K562 (cell line): ENCODE measurements around the gene ORMDL2. TPM values are rescaled to one million over a fixed set of nuclear protein-coding genes. Genes with fewer than 3 reads are reported as not detected.

Source experiments
- ATAC-seq: fragments of 200-7000 bp; cut with Tn5 transposase; 3 replicates; pipeline ENCODE4 v1.9.1; 2020; ENCODE audit warnings: moderate library complexity
- BruUV-seq: library from RNA; stranded (reverse); fragments of 400-500 nt; replicated peaks from 2 replicates; lab custom pipeline; 2021; lab: Mats Ljungman, UMichigan
- CTCF ChIA-PET: fragments of 300-600 bp; formaldehyde crosslinking; extraction: SDS; loops from one replicate; lab custom pipeline; 2021; ENCODE audit warnings: low intra/inter-chr PET ratio; lab: Yijun Ruan, JAX
- POLR2A ChIA-PET: fragments of 300-600, 350-650 bp; sonication (Branson Sonifier 250); formaldehyde crosslinking; extraction: SDS; loops from one replicate; lab custom pipeline; 2021; ENCODE audit warnings: antibody characterized with exemption, inconsistent platforms; lab: Yijun Ruan, JAX
- DNase-seq, 4 experiments: peaks; one replicate each; pipeline versions ENCODE4 v3.0.0 to v3.0.0-alpha.2; 2011 to 2018; ENCODE audit warnings: low spot score in 3 of 4, mixed read lengths in 3 of 4; ENCODE audit errors: extremely low read depth in 1 of 4
- FAIRE-seq: peaks from 2 replicates; lab custom pipeline; 2011; peaks lifted over from hg19 to GRCh38; lab: Jason Lieb, UNC
- H2AFZ ChIP-seq: 2 replicates; pipeline ENCODE4 v1.6.0; 2011; ENCODE audit warnings: low read depth, low read length, control low read depth, inconsistent platforms
- H3K27ac ChIP-seq: fragments of 200-600 bp; 3 replicates; pipeline ENCODE4 v1.8.0; 2011; ENCODE audit warnings: low read depth, mild to moderate bottlenecking, control low read depth, inconsistent platforms, low read length, moderate library complexity, mixed read lengths; ENCODE audit errors: extremely low read depth
- H3K27me3 ChIP-seq, 2 experiments: fragments of 300-600 bp in 1 of 2; 2 replicates in 1 of 2; 3 replicates in 1 of 2; pipeline versions ENCODE4 v1.6.0 to v1.8.0; 2011; ENCODE audit warnings: inconsistent platforms in 2 of 2, low read length in 2 of 2, mild to moderate bottlenecking in 1 of 2, mixed read lengths in 1 of 2, moderate library complexity in 1 of 2; ENCODE audit not compliant: control insufficient read depth in 2 of 2, insufficient read depth in 2 of 2
- H3K36me3 ChIP-seq: fragments of 300-600 bp; 3 replicates; pipeline ENCODE4 v1.8.0; 2011; ENCODE audit warnings: mild to moderate bottlenecking, low read length, inconsistent platforms; ENCODE audit not compliant: control insufficient read depth, insufficient read depth
- H3K4me1 ChIP-seq, 2 experiments: fragments of 200-600 bp in 1 of 2; replicated peaks in 1 of 2; 2 replicates in 1 of 2; 3 replicates in 1 of 2; pipeline versions ENCODE4 v1.5.1 to v1.8.0; 2011; ENCODE audit warnings: inconsistent platforms in 2 of 2, low read length in 2 of 2, mild to moderate bottlenecking in 1 of 2, mixed read lengths in 1 of 2, moderate library complexity in 1 of 2; ENCODE audit not compliant: control insufficient read depth in 2 of 2, insufficient read depth in 2 of 2
- H3K4me2 ChIP-seq: 2 replicates; pipeline ENCODE4 v1.6.1; 2011; ENCODE audit warnings: low read length, control low read depth, inconsistent platforms, mixed read lengths; ENCODE audit not compliant: insufficient read depth
- H3K4me3 ChIP-seq: fragments of 200-600 bp; sonication (generic), shearing (Covaris generic); 2 replicates; pipeline ENCODE4 v1.5.1; 2016; ENCODE audit warnings: control low read depth, inconsistent platforms
- H3K79me2 ChIP-seq: fragments of 200-600 bp; 3 replicates; pipeline ENCODE4 v1.8.0; 2011; ENCODE audit warnings: low read length, inconsistent platforms; ENCODE audit not compliant: control insufficient read depth, insufficient read depth
- H3K9ac ChIP-seq, 2 experiments: 2 replicates each; pipeline versions ENCODE4 v1.6.0 to v1.6.1; 2011; ENCODE audit warnings: low read depth in 2 of 2, low read length in 2 of 2, control low read depth in 1 of 2, inconsistent platforms in 1 of 2, mild to moderate bottlenecking in 1 of 2, mixed read lengths in 1 of 2; ENCODE audit not compliant: insufficient read depth in 1 of 2
- H3K9me1 ChIP-seq: one replicate; pipeline ENCODE4 v1.6.0; 2011; ENCODE audit warnings: inconsistent platforms, mild to moderate bottlenecking, low read length, moderate library complexity; ENCODE audit not compliant: control insufficient read depth, insufficient read depth
- H3K9me3 ChIP-seq: replicated peaks from 2 replicates; pipeline ENCODE4 v1.5.1; 2011; ENCODE audit warnings: low read depth, low read length, inconsistent platforms; ENCODE audit not compliant: control insufficient read depth, insufficient read depth
- H4K20me1 ChIP-seq: replicated peaks from 2 replicates; pipeline ENCODE4 v1.6.1; 2011; ENCODE audit warnings: low read length, inconsistent platforms, mixed read lengths; ENCODE audit not compliant: control insufficient read depth, insufficient read depth
- CREB5 ChIP-seq: fragments of 250-450 bp; sonication (Bioruptor Pico); IDR thresholded peaks from 2 replicates; pipeline ENCODE4 v1.5.0; 2020; ENCODE audit warnings: mild to moderate bottlenecking
- FOSL1 ChIP-seq: fragments of 200-800 bp; sonication (Bioruptor generic); conservative IDR thresholded peaks from 2 replicates; pipeline ENCODE4 v1.6.1; 2016; ENCODE audit warnings: missing genetic modification characterization, missing compliant biosample characterization
- GMEB1 ChIP-seq: fragments of 250-450 bp; sonication (Bioruptor Pico); IDR thresholded peaks from 2 replicates; pipeline ENCODE4 v1.4.0; 2020; ENCODE audit warnings: mild to moderate bottlenecking
- JUND ChIP-seq, 2 experiments: IDR thresholded peaks; 2 replicates in 1 of 2; 3 replicates in 1 of 2; pipeline ENCODE4 v1.6.1; 2011; ENCODE audit warnings: borderline replicate concordance in 2 of 2, low read depth in 2 of 2, low read length in 2 of 2, improper control_type of control experiment in 1 of 2, missing biosample characterization in 1 of 2, missing genetic modification characterization in 1 of 2, missing genetic modification reagents in 1 of 2
- MCM2 ChIP-seq: fragments of 450-650 bp; IDR thresholded peaks from 2 replicates; pipeline ENCODE4 v1.6.1; 2017; ENCODE audit warnings: low read depth, mild to moderate bottlenecking
- NCOA2 ChIP-seq, 2 experiments: fragments of 450-650 bp; IDR thresholded peaks; 2 replicates each; pipeline ENCODE4 v1.6.1; 2018; ENCODE audit warnings: mild to moderate bottlenecking in 2 of 2, moderate library complexity in 1 of 2; ENCODE audit not compliant: partially characterized antibody in 2 of 2
- NFE2 ChIP-seq: IDR thresholded peaks from 2 replicates; pipeline ENCODE4 v1.6.1; 2014; ENCODE audit warnings: antibody characterized with exemption, low read depth
- NONO ChIP-seq, 2 experiments: fragments of 200-400 bp in 1 of 2; fragments of 450-650 bp in 1 of 2; formaldehyde crosslinking in 1 of 2; IDR thresholded peaks; 2 replicates each; pipeline ENCODE4 v1.6.1; 2017; ENCODE audit warnings: low read depth in 2 of 2, mild to moderate bottlenecking in 2 of 2, moderate library complexity in 2 of 2, low read length in 1 of 2
- POLR2B ChIP-seq: fragments of 450-650 bp; IDR thresholded peaks from 2 replicates; pipeline ENCODE4 v1.6.1; 2018; ENCODE audit warnings: low read depth; ENCODE audit not compliant: partially characterized antibody
- TFAP4 ChIP-seq: sonication (generic); formaldehyde crosslinking; IDR thresholded peaks from 2 replicates; pipeline ENCODE4 v1.8.0; 2022; ENCODE audit warnings: missing genetic modification reagents, mild to moderate bottlenecking, moderate library complexity, borderline replicate concordance
- ZNF785 ChIP-seq: fragments of 250-450 bp; sonication (Bioruptor Pico); IDR thresholded peaks from 2 replicates; pipeline ENCODE4 v1.4.0; 2020; ENCODE audit warnings: mild to moderate bottlenecking
- WGBS: fragments of 100-300 bp; shearing (Covaris generic); methylation state at CpG from one replicate; pipeline ENCODE4 v1.1.6; 2016; ENCODE audit warnings: low coverage, mixed read lengths; ENCODE audit not compliant: insufficient coverage; ENCODE audit errors: missing lambda C conversion rate; 5-methylcytosine and 5-hydroxymethylcytosine counted together
- in situ Hi-C: fragments of 300-500 bp; cut with MboI; formaldehyde crosslinking; loops from 4 replicates; pipeline ENCODE4 v1.15.0; 2018; ENCODE audit warnings: inconsistent platforms, mixed read lengths
- intact Hi-C: fragments of 100-400 bp; cut with micrococcal nuclease; formaldehyde crosslinking; loops from 2 replicates; pipeline ENCODE4 v1.14.2; 2022
- polyA plus RNA-seq, 8 experiments: library from polyadenylated mRNA; depleted of rRNA in 4 of 8; stranded (reverse) in 5 of 8; unstranded in 3 of 8; fragments of >200 nt; fragmentation: Nextera tagmentation in 2 of 8; fragmentation: Illumina TruSeq in 1 of 8; extraction: Ambion mirVana in 2 of 8; extraction: Trizol in 1 of 8; gene quantifications; 2 replicates each; pipeline versions ENCODE4 v1.2.1 to v1.2.3, GENCODE V29; 2011 to 2014; ENCODE audit warnings: inconsistent platforms in 1 of 8, missing spikeins in 1 of 8
- total RNA-seq, 7 experiments: library from RNA; depleted of rRNA in 6 of 7; stranded (reverse); fragments of >200 nt in 6 of 7; fragmentation: Illumina TruSeq in 2 of 7; extraction: Trizol in 2 of 7; gene quantifications; 2 replicates each; pipeline versions ENCODE4 v1.2.1 to v1.2.3, GENCODE V29; 2011 to 2021; ENCODE audit warnings: low replicate concordance in 1 of 7

ORMDL2 gene
- total and polyA plus RNA-seq, 9 of the 15 experiments (the other 6 are each of a cell fraction or from before 2014, with no cell fraction given), result 9.9 to 113 (median 34.4) TPM

- ATAC-seq (no peak), DNase-seq (no peak), FAIRE-seq (no peak)
- no peaks in the 10 kb centered on the region for H3K27me3 ChIP-seq
- ChIA-PET POLR2A (interaction anchor here (1.1 to 1.6 kb wide), 2 partner anchors 8 to 31 kb away, joined by 3 to 5 read pairs; no protein-coding TSS in a partner anchor), CTCF (no interaction called here)
- no peak overlapping the region for H3K4me3 ChIP-seq
- BruUV-seq, result no TSS peak
- peaks cover 92% of the 10 kb centered on the region for H3K36me3 ChIP-seq
- no peaks in the 10 kb centered on the region for H3K9me1 ChIP-seq
- H3K9ac ChIP-seq, result no peak overlapping the region
- H3K4me2 ChIP-seq, result no peak overlapping the region
- peak; percentile 51 for TF ChIP-seq FOSL1 (tag)
- TF ChIP-seq JUND (IDR thresholded peaks at IDR 0.05; ENCODE audit: borderline replicate concordance, low read depth, low read length), result 0 out of 2 replicates have a peak, but pooled peaks have one; percentile 10
- no peak for TF ChIP-seq JUND (tag; IDR thresholded peaks at IDR 0.05; ENCODE audit: borderline replicate concordance, low read depth, low read length)
- TF ChIP-seq MCM2, result no peak
- no peak for TF ChIP-seq NFE2
- peaks cover 12% of the 10 kb centered on the region; the same call in 1 of the 3 replicates for H3K79me2 ChIP-seq
- no peak overlapping the region for H3K27ac ChIP-seq
- no peaks in the 10 kb centered on the region for H3K4me1 ChIP-seq
- in situ Hi-C loops (no loop called here), intact Hi-C loops (no loop called here)
- H3K9me3 ChIP-seq, result no peaks in the 10 kb centered on the region
- WGBS, result 30% methylated on average over 2 of the region's 2 CpGs
- no peak overlapping the region for H2AFZ ChIP-seq
- no peaks in the 10 kb centered on the region for H4K20me1 ChIP-seq
These were observed 37.2 kb upstream of the ORMDL2 start for GRCh38 chr12:55780685-55781084.

- no peak overlapping the region for H3K4me2 ChIP-seq
- no peaks in the 10 kb centered on the region for H3K27me3 ChIP-seq
- FAIRE-seq (no peak), ATAC-seq (no peak), DNase-seq (no peak)
- H2AFZ ChIP-seq, result no peak overlapping the region
- no peaks in the 10 kb centered on the region for H3K9me1 ChIP-seq
- H3K9ac ChIP-seq, result no peak overlapping the region
- ChIA-PET POLR2A (interaction anchor here (0.6 to 2.1 kb wide), 3 partner anchors 16 to 143 kb away, joined by 3 to 8 read pairs (median 4); no protein-coding TSS in a partner anchor), CTCF (no interaction called here)
- intact Hi-C loops, result no loop called here
- TF ChIP-seq POLR2B (no peak), NCOA2 (IDR thresholded peaks at IDR 0.05; ENCODE audit: partially characterized antibody in 2 of 2) (no peak), TFAP4 (no peak), ZNF785 (CRISPR knock-in tag) (no peak), NONO (IDR thresholded peaks at IDR 0.05; ENCODE audit: low read depth in 2 of 2, low read length in 1 of 2) (no peak), GMEB1 (CRISPR knock-in tag) (no peak), CREB5 (CRISPR knock-in tag) (no peak)
- no peaks in the 10 kb centered on the region for H3K4me1 ChIP-seq
- peaks cover 92% of the 10 kb centered on the region for H3K36me3 ChIP-seq
- peaks cover 3% of the 10 kb centered on the region; the same call in 1 of the 3 replicates for H3K79me2 ChIP-seq
- BruUV-seq, result no TSS peak
- in situ Hi-C loops, result no loop called here
- no peak overlapping the region for H3K4me3 ChIP-seq
- no peaks in the 10 kb centered on the region for H3K9me3 ChIP-seq
- no peak overlapping the region for H3K27ac ChIP-seq
- no peaks in the 10 kb centered on the region for H4K20me1 ChIP-seq
- WGBS, result 96% methylated on average over 7 of the region's 7 CpGs
These were observed 29.3 kb upstream of the ORMDL2 start for GRCh38 chr12:55788546-55788945.
